SHP77 treated with DMSO at 0.1 percent for 48 hours (cell line): ENCODE results near the gene CSF2.

ENCODE experiments used
- DNase-seq: peaks from one replicate; lab custom pipeline; 2025; lab: John Stamatoyannopoulos, UW

Gene CSF2

DNA sequence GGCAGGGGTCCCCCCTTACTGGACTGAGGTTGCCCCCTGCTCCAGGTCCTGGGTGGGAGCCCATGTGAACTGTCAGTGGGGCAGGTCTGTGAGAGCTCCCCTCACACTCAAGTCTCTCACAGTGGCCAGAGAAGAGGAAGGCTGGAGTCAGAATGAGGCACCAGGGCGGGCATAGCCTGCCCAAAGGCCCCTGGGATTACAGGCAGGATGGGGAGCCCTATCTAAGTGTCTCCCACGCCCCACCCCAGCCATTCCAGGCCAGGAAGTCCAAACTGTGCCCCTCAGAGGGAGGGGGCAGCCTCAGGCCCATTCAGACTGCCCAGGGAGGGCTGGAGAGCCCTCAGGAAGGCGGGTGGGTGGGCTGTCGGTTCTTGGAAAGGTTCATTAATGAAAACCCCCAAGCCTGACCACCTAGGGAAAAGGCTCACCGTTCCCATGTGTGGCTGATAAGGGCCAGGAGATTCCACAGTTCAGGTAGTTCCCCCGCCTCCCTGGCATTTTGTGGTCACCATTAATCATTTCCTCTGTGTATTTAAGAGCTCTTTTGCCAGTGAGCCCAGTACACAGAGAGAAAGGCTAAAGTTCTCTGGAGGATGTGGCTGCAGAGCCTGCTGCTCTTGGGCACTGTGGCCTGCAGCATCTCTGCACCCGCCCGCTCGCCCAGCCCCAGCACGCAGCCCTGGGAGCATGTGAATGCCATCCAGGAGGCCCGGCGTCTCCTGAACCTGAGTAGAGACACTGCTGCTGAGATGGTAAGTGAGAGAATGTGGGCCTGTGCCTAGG is at the start of gene CSF2:
Gene CSF2, plus strand, starts transcription at position 559 of the 783 bp plus-strand sequence. Its CDS starts 35 bp downstream, at position 594.
- DNase-seq, result no peak

DNA sequence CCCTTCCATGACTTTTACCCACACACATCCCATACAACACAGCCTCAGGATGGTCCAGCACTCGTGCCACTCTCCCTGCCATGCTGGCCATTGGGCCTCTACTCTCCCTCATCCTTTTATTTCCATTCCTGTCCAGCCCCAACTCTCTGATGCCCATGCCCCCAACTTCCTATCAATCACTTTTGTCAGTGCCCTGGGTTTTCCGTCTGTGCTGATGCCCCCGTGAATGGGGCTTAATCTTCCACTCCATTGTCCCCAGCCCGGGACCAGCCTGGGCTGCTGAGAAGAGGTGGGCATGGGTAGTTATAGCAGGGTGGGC is 49.5 kb upstream of the CSF2 start:
- no peak for DNase-seq

GRCh38 chr5:132024789-132025402 is 48.7 kb upstream of the CSF2 start:
- DNase-seq, result peak; percentile 8

- no peak for DNase-seq
These were observed 48.1 kb upstream of the CSF2 start for GRCh38 chr5:132025403-132025971.

- no peak for DNase-seq
These were observed 47.0 kb upstream of the CSF2 start for GRCh38 chr5:132026516-132027008.

GRCh38 chr5:132027027-132027426 is 46.6 kb upstream of the CSF2 start:
- DNase-seq, result no peak

GRCh38 chr5:132029609-132030330 is 43.8 kb upstream of the CSF2 start:
- DNase-seq, result no peak

- no peak for DNase-seq
These were observed 43.0 kb upstream of the CSF2 start for GRCh38 chr5:132030610-132031009.

GRCh38 chr5:132032196-132032595 is 41.4 kb upstream of the CSF2 start:
- DNase-seq, result no peak

DNA sequence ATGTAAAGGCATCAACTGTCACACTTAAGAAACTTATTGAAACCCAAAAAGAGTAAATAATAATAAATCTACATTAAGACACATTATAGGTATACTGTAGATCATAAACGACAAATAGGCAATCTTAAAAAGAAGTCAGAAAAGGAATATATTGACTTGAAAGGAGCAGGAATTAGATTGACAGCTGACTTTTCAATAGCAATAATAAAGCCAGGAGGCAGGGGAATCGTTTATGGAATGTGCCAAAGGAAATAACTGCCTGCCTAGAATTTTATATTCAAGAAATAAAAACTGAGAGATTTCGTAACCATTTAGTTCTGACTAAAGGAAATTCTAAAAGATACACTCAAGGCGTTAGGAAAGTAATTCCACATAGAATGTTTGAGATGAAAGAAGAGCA is 40.5 kb upstream of the CSF2 start:
- no peak for DNase-seq

GRCh38 chr5:132037353-132037752 is 36.2 kb upstream of the CSF2 start:
- DNase-seq, result no peak

DNA sequence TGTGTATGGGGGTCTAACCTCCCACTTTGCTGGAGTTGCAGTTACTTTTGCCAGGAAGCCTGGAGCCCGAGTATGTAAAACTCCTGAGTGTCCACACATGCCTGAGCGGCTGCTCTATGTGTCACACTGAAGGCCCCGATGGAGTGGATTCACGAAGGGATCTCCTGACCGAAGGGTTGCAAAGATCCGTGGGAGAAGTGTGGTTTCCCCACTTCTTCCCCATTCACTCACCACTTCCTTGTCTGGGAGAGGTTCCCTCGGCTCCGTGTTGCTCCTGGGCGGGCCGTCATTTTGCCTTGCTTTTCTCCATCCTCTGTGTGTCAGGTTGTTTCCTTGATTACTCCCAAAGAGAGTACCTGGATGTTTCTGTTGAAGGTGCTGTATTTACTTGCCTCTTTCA is 29.4 kb upstream of the CSF2 start:
- no peak for DNase-seq

DNA sequence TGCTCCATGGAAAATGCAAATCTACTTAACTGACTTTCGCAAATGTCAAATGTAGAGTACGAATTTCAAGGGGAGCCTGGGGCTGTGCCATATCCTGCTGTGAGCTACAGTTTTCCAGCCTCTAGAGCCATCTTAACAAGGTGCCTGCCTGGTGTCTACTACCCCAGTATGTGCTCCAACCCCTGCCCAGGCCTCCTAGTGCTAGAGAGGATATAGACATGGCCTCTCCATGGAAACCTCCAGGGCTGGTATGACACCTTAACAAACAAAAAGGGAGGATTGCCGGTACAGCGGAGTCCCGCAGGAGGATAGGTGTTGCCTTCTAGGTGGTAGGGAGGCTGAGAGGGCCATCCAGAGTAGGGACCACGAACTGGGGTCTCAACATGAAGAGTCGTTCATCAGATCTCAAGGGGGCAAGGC is 26.7 kb upstream of the CSF2 start:
- DNase-seq, result no peak

- DNase-seq, result no peak
These were observed 24.5 kb upstream of the CSF2 start for GRCh38 chr5:132049093-132049492.

- no peak for DNase-seq
These were observed 24.0 kb upstream of the CSF2 start for GRCh38 chr5:132049559-132049958.

- DNase-seq, result no peak
These were observed 23.5 kb upstream of the CSF2 start for GRCh38 chr5:132050136-132050535.

GRCh38 chr5:132050661-132051552 is 22.7 kb upstream of the CSF2 start:
- DNase-seq, result peak; percentile 2

GRCh38 chr5:132052520-132052919 is 21.1 kb upstream of the CSF2 start:
- DNase-seq, result no peak

DNA sequence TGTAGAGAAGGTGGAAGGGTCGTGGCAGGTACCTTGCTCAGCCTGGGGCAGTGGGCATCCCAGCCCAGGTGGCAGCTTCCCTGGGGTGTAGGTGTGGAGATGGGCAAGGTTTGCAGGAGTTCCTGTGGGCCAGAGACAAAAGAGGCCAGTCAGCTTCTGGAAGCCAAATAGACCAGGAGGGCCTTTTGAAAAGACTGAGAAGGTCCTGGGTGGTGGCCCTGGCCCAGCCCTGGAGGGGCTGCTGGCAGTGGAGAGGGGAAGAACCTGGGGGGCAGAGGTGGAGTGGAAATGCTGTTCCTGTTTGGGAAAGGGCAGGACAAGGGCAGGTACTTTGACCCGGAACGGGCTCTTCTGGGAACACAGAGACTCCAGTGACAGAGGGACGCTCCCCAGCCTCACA is 20.1 kb upstream of the CSF2 start:
- no peak for DNase-seq

DNA sequence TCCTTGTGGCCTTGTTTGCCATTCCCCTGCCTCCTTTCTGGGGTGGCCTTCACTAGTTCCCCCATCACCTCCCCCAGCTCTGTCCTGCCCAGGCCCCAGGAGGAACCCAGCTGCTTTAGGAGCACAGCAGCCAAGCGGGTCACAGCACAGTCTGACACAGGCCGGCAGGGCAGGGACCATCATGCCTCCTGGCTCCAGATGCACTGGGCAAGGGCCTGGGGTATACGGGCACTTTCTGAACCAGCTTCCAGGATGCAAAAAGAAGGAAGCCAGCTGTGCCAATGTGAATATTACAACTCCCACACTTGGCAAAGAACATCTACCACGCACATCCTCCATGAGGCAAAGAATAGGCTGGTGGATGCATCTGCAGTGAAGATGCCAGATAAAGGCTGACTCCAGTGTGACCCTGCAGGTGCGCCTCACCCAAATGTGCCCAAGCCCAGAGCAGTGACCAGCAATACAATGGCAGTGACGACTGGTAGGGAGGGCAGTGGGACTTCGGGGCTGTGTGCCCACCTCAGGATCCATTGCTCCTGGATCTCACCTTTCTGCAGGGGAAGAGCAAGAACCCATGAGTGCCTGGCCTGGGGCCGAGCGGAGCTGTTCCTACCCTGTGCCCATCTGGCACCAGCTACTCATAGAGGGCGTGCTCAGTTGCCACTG is 19.4 kb upstream of the CSF2 start:
- DNase-seq, result no peak
